Measurements from ENCODE around the gene RHOXF1. TPM values are rescaled to one million over a fixed set of nuclear protein-coding genes. Genes with fewer than 3 reads are reported as not detected.

Gene RHOXF1
- total RNA-seq, 1 experiment from 2014 or later, result not detected

DNA sequence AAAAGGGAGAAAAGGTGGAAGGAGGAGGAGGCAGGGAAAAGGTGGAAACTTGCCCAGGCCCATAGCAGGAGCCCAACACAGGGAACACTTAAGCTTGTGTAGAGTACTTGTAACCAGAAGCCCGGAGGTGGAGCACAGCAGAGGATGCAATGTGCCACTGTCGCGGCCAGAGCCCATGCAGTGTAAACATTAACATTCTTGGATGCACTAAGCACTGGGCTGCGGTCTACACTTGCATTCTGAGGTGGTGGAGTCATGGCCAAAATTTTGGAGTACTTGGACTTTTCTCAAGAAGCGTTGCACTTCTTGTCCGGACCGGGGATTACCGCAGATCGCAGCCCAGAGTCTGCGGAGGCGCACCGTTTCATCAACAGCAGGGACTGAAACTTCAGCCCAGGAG, 4.5 kb upstream of the RHOXF1 start:
- Histone ChIP-seq H4K8ac (replicated peaks; ENCODE audit: insufficient read length, low read depth, low read length) (no peak overlapping the region), H3K4ac (ENCODE audit: low read depth, low read length) (no peak overlapping the region), H3K27ac (ENCODE audit: insufficient read length, low read depth, low read length) (no peak overlapping the region), H3K4me1 (ENCODE audit: insufficient read depth, low read length) (no peaks in the 10 kb centered on the region), H3K18ac (ENCODE audit: insufficient read length, low read depth, low read length) (no peak overlapping the region), H3K27me3 (ENCODE audit: insufficient read depth, low read length) (no peaks in the 10 kb centered on the region), H3K79me2 (ENCODE audit: insufficient read depth, low read length) (no peaks in the 10 kb centered on the region), H3K9me3 (ENCODE audit: control insufficient read depth, low read depth, low read length) (peaks cover 47% of the 10 kb centered on the region), H2AFZ (ENCODE audit: low read length) (no peak overlapping the region), H2BK12ac (ENCODE audit: insufficient read length, low read depth, low read length) (no peak overlapping the region), H4K20me1 (ENCODE audit: control insufficient read depth, insufficient read depth, insufficient read length) (no peaks in the 10 kb centered on the region), H2BK20ac (ENCODE audit: low read depth, low read length, poor library complexity, severe bottlenecking) (no peak overlapping the region), H3K9ac (ENCODE audit: extremely low read depth, insufficient read length, low read length) (no peak overlapping the region), H2BK120ac (ENCODE audit: low read depth, low read length, poor library complexity, severe bottlenecking) (no peak overlapping the region), H3K23ac (ENCODE audit: insufficient read length, low read depth, low read length) (no peak overlapping the region), H3T11ph (ENCODE audit: low read length) (no peak overlapping the region), H2AK5ac (ENCODE audit: insufficient read length, low read length) (no peak overlapping the region), H2BK5ac (ENCODE audit: insufficient read length, low read length) (no peak overlapping the region), H3K56ac (ENCODE audit: insufficient read length, low read depth, low read length) (no peak overlapping the region), H4K5ac (ENCODE audit: insufficient read length, low read depth, low read length) (no peak overlapping the region), H3K79me1 (ENCODE audit: insufficient read depth, low read depth, low read length, poor library complexity, severe bottlenecking) (no peaks in the 10 kb centered on the region), H4K91ac (ENCODE audit: insufficient read length, low read depth, low read length) (no peak overlapping the region), H3K14ac (ENCODE audit: insufficient read depth, low read length) (no peak overlapping the region), H3K4me2 (ENCODE audit: insufficient read depth, insufficient read length, low read length) (no peak overlapping the region), H3K23me2 (ENCODE audit: insufficient read length, low read depth, low read length, poor library complexity, severe bottlenecking) (no peaks in the 10 kb centered on the region), H2BK15ac (ENCODE audit: low read depth, low read length) (no peak overlapping the region)
- Mint-ChIP-seq H3K9me3 (peaks cover 57 to 62% of the 10 kb centered on the region in 2 experiments), H3K4me1 (peaks cover 3 to 6% of the 10 kb centered on the region in 2 experiments; a peak in 3 of 4 replicates), H3K27me3 (ENCODE audit: low read depth) (no peaks in the 10 kb centered on the region; the same call in 1 of the 2 replicates), H3K4me3 (no peak overlapping the region), H3K36me3 (ENCODE audit: insufficient read depth in 1 of 3, low read depth in 3 of 3) (no peaks in the 10 kb centered on the region), H3K27ac (no peak overlapping the region)
- DNase-seq, result no peak
- TF ChIP-seq, protein P1, sequence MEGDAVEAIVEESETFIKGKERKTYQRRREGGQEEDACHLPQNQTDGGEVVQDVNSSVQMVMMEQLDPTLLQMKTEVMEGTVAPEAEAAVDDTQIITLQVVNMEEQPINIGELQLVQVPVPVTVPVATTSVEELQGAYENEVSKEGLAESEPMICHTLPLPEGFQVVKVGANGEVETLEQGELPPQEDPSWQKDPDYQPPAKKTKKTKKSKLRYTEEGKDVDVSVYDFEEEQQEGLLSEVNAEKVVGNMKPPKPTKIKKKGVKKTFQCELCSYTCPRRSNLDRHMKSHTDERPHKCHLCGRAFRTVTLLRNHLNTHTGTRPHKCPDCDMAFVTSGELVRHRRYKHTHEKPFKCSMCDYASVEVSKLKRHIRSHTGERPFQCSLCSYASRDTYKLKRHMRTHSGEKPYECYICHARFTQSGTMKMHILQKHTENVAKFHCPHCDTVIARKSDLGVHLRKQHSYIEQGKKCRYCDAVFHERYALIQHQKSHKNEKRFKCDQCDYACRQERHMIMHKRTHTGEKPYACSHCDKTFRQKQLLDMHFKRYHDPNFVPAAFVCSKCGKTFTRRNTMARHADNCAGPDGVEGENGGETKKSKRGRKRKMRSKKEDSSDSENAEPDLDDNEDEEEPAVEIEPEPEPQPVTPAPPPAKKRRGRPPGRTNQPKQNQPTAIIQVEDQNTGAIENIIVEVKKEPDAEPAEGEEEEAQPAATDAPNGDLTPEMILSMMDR (conservative IDR thresholded peaks at IDR 0.05), result no peak
- WGBS (ENCODE audit: extremely low coverage, insufficient read length, low lambda C conversion rate), result no CpG with 5 or more reads among the region's 12 CpGs
